ENCODE data around the gene DHRS7.

DNA sequence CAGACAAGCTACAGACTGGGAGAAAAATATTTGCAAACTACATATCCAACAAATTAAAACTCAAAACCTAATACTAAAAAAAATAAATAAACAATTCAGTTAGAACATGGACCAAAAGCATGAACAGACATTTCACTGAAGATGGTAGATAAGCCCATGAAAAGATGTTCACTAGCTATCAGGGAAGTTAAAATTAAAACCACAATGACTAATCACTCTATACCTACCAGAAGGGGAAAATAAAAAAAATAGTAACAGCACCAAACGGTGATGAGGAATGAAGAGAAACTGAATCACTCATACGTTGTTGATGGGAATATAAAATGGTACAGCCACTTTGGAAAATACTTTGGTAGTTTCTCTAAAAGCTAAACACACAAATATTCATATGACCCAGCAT is 31.1 kb upstream of the DHRS7 start:
- no peak for TF ChIP-seq EZH2phosphoT487 (IDR thresholded peaks at IDR 0.05; ENCODE audit: borderline replicate concordance, low read length)
- TF ChIP-seq, protein P1, sequence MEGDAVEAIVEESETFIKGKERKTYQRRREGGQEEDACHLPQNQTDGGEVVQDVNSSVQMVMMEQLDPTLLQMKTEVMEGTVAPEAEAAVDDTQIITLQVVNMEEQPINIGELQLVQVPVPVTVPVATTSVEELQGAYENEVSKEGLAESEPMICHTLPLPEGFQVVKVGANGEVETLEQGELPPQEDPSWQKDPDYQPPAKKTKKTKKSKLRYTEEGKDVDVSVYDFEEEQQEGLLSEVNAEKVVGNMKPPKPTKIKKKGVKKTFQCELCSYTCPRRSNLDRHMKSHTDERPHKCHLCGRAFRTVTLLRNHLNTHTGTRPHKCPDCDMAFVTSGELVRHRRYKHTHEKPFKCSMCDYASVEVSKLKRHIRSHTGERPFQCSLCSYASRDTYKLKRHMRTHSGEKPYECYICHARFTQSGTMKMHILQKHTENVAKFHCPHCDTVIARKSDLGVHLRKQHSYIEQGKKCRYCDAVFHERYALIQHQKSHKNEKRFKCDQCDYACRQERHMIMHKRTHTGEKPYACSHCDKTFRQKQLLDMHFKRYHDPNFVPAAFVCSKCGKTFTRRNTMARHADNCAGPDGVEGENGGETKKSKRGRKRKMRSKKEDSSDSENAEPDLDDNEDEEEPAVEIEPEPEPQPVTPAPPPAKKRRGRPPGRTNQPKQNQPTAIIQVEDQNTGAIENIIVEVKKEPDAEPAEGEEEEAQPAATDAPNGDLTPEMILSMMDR (IDR thresholded peaks at IDR 0.05; ENCODE audit: low read depth, low read length, poor library complexity, severe bottlenecking), result no peak
